ENCODE data around the gene FAM83F.

DNA sequence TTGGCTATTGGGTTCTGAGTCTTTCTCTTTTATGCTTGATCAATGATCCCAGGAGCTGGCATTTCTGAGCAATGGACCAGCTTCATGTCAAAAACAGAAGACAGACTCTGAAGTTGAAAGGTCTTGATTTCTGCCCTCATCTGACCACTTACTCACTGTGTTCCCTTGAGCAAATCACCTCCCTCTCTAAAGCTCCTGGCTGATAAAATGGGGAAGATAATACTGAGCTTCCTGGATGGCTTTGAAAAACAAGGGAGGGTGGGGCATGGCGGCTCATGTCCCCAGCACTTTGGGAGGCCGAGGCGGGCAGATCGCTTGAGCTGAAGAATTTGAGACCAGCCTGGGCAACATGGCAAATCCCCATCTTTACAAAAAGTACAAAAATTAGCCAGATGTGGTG, 6.4 kb downstream of the FAM83F start:
- TF ChIP-seq, protein P1, sequence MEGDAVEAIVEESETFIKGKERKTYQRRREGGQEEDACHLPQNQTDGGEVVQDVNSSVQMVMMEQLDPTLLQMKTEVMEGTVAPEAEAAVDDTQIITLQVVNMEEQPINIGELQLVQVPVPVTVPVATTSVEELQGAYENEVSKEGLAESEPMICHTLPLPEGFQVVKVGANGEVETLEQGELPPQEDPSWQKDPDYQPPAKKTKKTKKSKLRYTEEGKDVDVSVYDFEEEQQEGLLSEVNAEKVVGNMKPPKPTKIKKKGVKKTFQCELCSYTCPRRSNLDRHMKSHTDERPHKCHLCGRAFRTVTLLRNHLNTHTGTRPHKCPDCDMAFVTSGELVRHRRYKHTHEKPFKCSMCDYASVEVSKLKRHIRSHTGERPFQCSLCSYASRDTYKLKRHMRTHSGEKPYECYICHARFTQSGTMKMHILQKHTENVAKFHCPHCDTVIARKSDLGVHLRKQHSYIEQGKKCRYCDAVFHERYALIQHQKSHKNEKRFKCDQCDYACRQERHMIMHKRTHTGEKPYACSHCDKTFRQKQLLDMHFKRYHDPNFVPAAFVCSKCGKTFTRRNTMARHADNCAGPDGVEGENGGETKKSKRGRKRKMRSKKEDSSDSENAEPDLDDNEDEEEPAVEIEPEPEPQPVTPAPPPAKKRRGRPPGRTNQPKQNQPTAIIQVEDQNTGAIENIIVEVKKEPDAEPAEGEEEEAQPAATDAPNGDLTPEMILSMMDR (IDR thresholded peaks at IDR 0.05) = no peak
- TF ChIP-seq POLR2A (IDR thresholded peaks at IDR 0.05) = no peak
